ENCODE results near the gene POU6F2. TPM values are rescaled to one million over a fixed set of nuclear protein-coding genes. Genes with fewer than 3 reads are reported as not detected.

Gene POU6F2
- total and polyA plus RNA-seq, 2 of the 4 experiments (the other 2 are of a cell fraction) = not detected

DNA sequence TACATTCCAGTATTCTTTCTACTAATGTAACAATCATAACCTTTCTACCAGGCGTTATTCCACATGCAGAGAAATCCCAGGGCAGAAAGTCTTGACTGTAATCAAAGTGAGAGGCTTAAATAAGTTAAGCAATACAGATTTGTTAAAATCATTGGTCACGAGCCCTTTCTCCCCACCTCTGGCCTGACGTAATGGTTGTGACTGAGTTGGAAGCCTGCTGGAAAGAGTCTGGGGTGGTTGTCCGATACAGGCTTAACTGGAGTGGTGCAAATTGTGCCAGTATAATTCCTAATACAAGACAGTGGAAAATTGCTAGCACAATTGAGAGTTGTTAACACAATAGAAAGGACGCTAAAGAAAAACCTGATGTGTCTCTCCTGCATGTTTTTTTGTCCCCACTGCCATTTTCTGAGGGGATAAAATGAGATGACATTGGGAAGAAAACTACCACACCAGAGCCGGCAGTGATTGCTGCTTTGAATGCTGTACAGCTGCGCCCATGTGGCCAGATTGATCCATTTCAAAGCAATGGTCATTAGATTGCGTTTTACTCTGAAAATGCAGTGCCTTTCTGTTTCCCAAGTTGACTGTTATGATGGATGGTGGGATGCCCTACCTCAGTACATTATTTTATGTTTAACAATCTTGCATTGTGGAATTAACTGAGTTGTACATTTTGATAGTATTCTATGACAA, 190.8 kb downstream of the POU6F2 start:
- H3K4me1 ChIP-seq (ENCODE audit: control insufficient read depth, insufficient read depth, low read length) = no peaks in the 10 kb centered on the region
- ChIA-PET CTCF (interaction anchor here (0.7 kb wide), 1 partner anchor 52 kb away, joined by 3 read pairs; no protein-coding TSS in a partner anchor), POLR2A (ENCODE audit: unreplicated experiment) (no interaction called here)
- no peak overlapping the region for H4K5ac ChIP-seq (ENCODE audit: low read depth, low read length)
- H4K91ac ChIP-seq (ENCODE audit: insufficient read depth, low read depth, low read length) = no peak overlapping the region
- H3K4me2 ChIP-seq (ENCODE audit: low read depth, low read length) = no peak overlapping the region
- ATAC-seq (ENCODE audit: low read depth) = no peak
- no peak overlapping the region for H3K14ac ChIP-seq (replicated peaks; ENCODE audit: low read depth, low read length)
- H3K9ac ChIP-seq (ENCODE audit: low read depth, low read length) = no peak overlapping the region
- H3K27me3 ChIP-seq (ENCODE audit: control insufficient read depth, insufficient read depth, low read length) = no peaks in the 10 kb centered on the region
- no CpG with 5 or more reads among the region's 8 CpGs for WGBS, 2 experiments (ENCODE audit: extremely low coverage in 2 of 2, insufficient read length in 1 of 2)
- no peak for TF ChIP-seq RAD21 (IDR thresholded peaks at IDR 0.05; ENCODE audit: low read length)
- TF ChIP-seq POLR2A (IDR thresholded peaks at IDR 0.05; ENCODE audit: low read depth, low read length) = no peak
- no peak for TF ChIP-seq MAZ (IDR thresholded peaks at IDR 0.05; ENCODE audit: borderline replicate concordance, low read depth, low read length)
- no peak for TF ChIP-seq FOS (IDR thresholded peaks at IDR 0.05; ENCODE audit: low read depth, low read length)
- TF ChIP-seq CHD1 (IDR thresholded peaks at IDR 0.05; ENCODE audit: low read depth, low read length) = no peak
- TF ChIP-seq MXI1 (IDR thresholded peaks at IDR 0.05; ENCODE audit: borderline replicate concordance, low read depth, low read length) = no peak
- TF ChIP-seq, protein P1, sequence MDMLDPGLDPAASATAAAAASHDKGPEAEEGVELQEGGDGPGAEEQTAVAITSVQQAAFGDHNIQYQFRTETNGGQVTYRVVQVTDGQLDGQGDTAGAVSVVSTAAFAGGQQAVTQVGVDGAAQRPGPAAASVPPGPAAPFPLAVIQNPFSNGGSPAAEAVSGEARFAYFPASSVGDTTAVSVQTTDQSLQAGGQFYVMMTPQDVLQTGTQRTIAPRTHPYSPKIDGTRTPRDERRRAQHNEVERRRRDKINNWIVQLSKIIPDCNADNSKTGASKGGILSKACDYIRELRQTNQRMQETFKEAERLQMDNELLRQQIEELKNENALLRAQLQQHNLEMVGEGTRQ (IDR thresholded peaks at IDR 0.05; ENCODE audit: low read depth, low read length) = no peak
- no peak for TF ChIP-seq NFE2L2 (IDR thresholded peaks at IDR 0.05; ENCODE audit: low read depth, low read length)
- TF ChIP-seq, protein P2, sequence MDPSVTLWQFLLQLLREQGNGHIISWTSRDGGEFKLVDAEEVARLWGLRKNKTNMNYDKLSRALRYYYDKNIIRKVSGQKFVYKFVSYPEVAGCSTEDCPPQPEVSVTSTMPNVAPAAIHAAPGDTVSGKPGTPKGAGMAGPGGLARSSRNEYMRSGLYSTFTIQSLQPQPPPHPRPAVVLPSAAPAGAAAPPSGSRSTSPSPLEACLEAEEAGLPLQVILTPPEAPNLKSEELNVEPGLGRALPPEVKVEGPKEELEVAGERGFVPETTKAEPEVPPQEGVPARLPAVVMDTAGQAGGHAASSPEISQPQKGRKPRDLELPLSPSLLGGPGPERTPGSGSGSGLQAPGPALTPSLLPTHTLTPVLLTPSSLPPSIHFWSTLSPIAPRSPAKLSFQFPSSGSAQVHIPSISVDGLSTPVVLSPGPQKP (IDR thresholded peaks at IDR 0.05; ENCODE audit: borderline replicate concordance, low read depth, low read length) = no peak
- TF ChIP-seq CEBPB (IDR thresholded peaks at IDR 0.05; ENCODE audit: low read depth, low read length) = no peak
- TF ChIP-seq BHLHE40 (IDR thresholded peaks at IDR 0.05; ENCODE audit: low read depth, low read length) = no peak
- no peak for TF ChIP-seq RCOR1 (IDR thresholded peaks at IDR 0.05; ENCODE audit: insufficient replicate concordance, low read length)
- no peak overlapping the region for H2BK120ac ChIP-seq (ENCODE audit: low read depth, low read length)
- H4K20me1 ChIP-seq (ENCODE audit: insufficient read depth, low read length) = no peaks in the 10 kb centered on the region
- H3K79me1 ChIP-seq (ENCODE audit: low read depth in 1 of 2, low read length in 2 of 2) = no peaks in the 10 kb centered on the region
- no peak overlapping the region for H3K4me3 ChIP-seq (ENCODE audit: insufficient read depth, low read depth, low read length)
- no peak overlapping the region for H3K18ac ChIP-seq (ENCODE audit: low read depth, low read length)
- H3K9me1 ChIP-seq (ENCODE audit: insufficient read depth, low read length) = no peaks in the 10 kb centered on the region
- H3K23ac ChIP-seq (ENCODE audit: low read depth, low read length) = no peak overlapping the region
- in situ Hi-C loops (cut with MboI; ENCODE audit: low sequenced_read_pairs) = no loop called here
- no peak overlapping the region for H2AFZ ChIP-seq (replicated peaks; ENCODE audit: low read length, poor library complexity)
- H3K4ac ChIP-seq (ENCODE audit: low read depth, low read length) = no peak overlapping the region
- no TSS peak for BruUV-seq (replicated peaks)
- no peaks in the 10 kb centered on the region for H3K9me3 ChIP-seq (ENCODE audit: control insufficient read depth, insufficient read depth, low read length)
- no peak overlapping the region for H3K27ac ChIP-seq (ENCODE audit: insufficient read depth, low read length)
- DNase-seq = no peak
- H3K56ac ChIP-seq (ENCODE audit: extremely low read depth, insufficient read depth, low read length) = no peak overlapping the region
- no peak overlapping the region for H2BK15ac ChIP-seq (ENCODE audit: low read depth, low read length)
- no peak overlapping the region for H4K8ac ChIP-seq (ENCODE audit: low read depth in 2 of 2, low read length in 2 of 2)
- H2AK9ac ChIP-seq (replicated peaks; ENCODE audit: low read depth, low read length, poor library complexity) = no peak overlapping the region
- intact Hi-C loops (cut with micrococcal nuclease) = no loop called here
- dilution Hi-C loops (cut with HindIII; ENCODE audit: low sequenced_read_pairs, unreplicated experiment) = no loop called here
- no peak overlapping the region for H2BK20ac ChIP-seq (ENCODE audit: low read depth, low read length)
- H3K36me3 ChIP-seq (ENCODE audit: control insufficient read depth, insufficient read depth, low read length) = no peaks in the 10 kb centered on the region
- no peak overlapping the region for H2BK5ac ChIP-seq (ENCODE audit: low read depth, low read length, poor library complexity, severe bottlenecking)
- H2AK5ac ChIP-seq (ENCODE audit: low read depth, low read length) = no peak overlapping the region

All from IMR-90 (cell line).